Caco-2 (cell line): ENCODE results near the gene VEPH1. TPM values are rescaled to one million over a fixed set of nuclear protein-coding genes. Genes with fewer than 3 reads are reported as not detected.

Source experiments
- BruUV-seq: library from RNA; stranded (reverse); fragments of 400-500 nt; replicated peaks from 2 replicates; lab custom pipeline; 2021; lab: Mats Ljungman, UMichigan
- CTCF ChIA-PET: fragments of 300-600 bp; sonication (Branson Sonifier 250); formaldehyde crosslinking; loops from one replicate; lab custom pipeline; 2022; ENCODE audit warnings: antibody characterized with exemption; lab: Charles Lee
- POLR2A ChIA-PET: fragments of 300-600 bp; sonication (Branson Sonifier 250); formaldehyde crosslinking; loops from one replicate; lab custom pipeline; 2022; ENCODE audit warnings: antibody characterized with exemption; lab: Charles Lee
- DNase-seq, 2 experiments: peaks; one replicate each; pipeline versions ENCODE4 v3.0.0 to v3.0.0-alpha.2; 2020 to 2022
- H3K27me3 ChIP-seq: replicated peaks from 2 replicates; pipeline ENCODE4 v1.6.0; 2011; ENCODE audit warnings: low read length; ENCODE audit not compliant: control insufficient read depth, insufficient read depth
- H3K36me3 ChIP-seq: 2 replicates; pipeline ENCODE4 v1.5.1; 2011; ENCODE audit warnings: low read length; ENCODE audit not compliant: control insufficient read depth, insufficient read depth
- H3K4me1 ChIP-seq: fragments of 250-450 bp; sonication (Bioruptor Pico); 2 replicates; pipeline ENCODE4 v1.5.1; 2020; ENCODE audit warnings: mild to moderate bottlenecking
- H3K4me3 ChIP-seq: 2 replicates; pipeline ENCODE4 v1.5.1; 2011; ENCODE audit warnings: low read depth, mild to moderate bottlenecking, control low read depth, low read length
- H3K9me3 ChIP-seq: fragments of 250-450 bp; sonication (Bioruptor Pico); 2 replicates; pipeline ENCODE4 v1.5.1; 2020; ENCODE audit warnings: mild to moderate bottlenecking, moderate library complexity
- H3K27ac Mint-ChIP-seq: one replicate; pipeline ENCODE4 v1.8.0; 2022; ENCODE audit warnings: mixed read lengths; ENCODE audit not compliant: unreplicated experiment
- H3K27me3 Mint-ChIP-seq: one replicate; pipeline ENCODE4 v1.8.0; 2022; ENCODE audit warnings: mixed read lengths; ENCODE audit not compliant: insufficient read depth, unreplicated experiment
- H3K36me3 Mint-ChIP-seq: one replicate; pipeline ENCODE4 v1.8.0; 2022; ENCODE audit warnings: mild to moderate bottlenecking, mixed read lengths; ENCODE audit not compliant: insufficient read depth, unreplicated experiment
- H3K4me1 Mint-ChIP-seq: one replicate; pipeline ENCODE4 v1.8.0; 2022; ENCODE audit warnings: low read depth, mixed read lengths; ENCODE audit not compliant: unreplicated experiment
- H3K4me3 Mint-ChIP-seq: one replicate; pipeline ENCODE4 v1.8.0; 2022; ENCODE audit warnings: mild to moderate bottlenecking, moderate library complexity, mixed read lengths; ENCODE audit not compliant: unreplicated experiment
- H3K9me3 Mint-ChIP-seq: one replicate; pipeline ENCODE4 v1.8.0; 2022; ENCODE audit warnings: mixed read lengths; ENCODE audit not compliant: unreplicated experiment
- intact Hi-C: fragments of 100-400 bp; cut with micrococcal nuclease; formaldehyde crosslinking; loops from one replicate; pipeline ENCODE4 v1.10.0; 2022; ENCODE audit not compliant: unreplicated experiment
- total RNA-seq: library from RNA; stranded (reverse); gene quantifications from 2 replicates; pipeline ENCODE4 v1.2.3, GENCODE V29; 2022
- TF ChIP-seq, protein P1 (sequence below), 2 experiments: fragments of 200-600 bp in 1 of 2; IDR thresholded peaks; 1 replicate in 1 of 2; 2 replicates in 1 of 2; pipeline versions ENCODE4 v1.5.1 to v1.8.0; 2011 to 2022; ENCODE audit warnings: antibody characterized with exemption in 1 of 2, control low read depth in 1 of 2, inconsistent platforms in 1 of 2, low read depth in 1 of 2, low read length in 1 of 2, mild to moderate bottlenecking in 1 of 2, moderate library complexity in 1 of 2; ENCODE audit not compliant: insufficient read depth in 1 of 2, severe bottlenecking in 1 of 2, unreplicated experiment in 1 of 2

The VEPH1 gene
- total RNA-seq, 1 experiment from 2014 or later = 12.0 TPM

- intact Hi-C loops = no loop called here
- H3K4me1 ChIP-seq = no peaks in the 10 kb centered on the region
- Mint-ChIP-seq H3K36me3 (no peaks in the 10 kb centered on the region), H3K4me3 (no peak overlapping the region), H3K27me3 (peaks cover 5% of the 10 kb centered on the region), H3K27ac (no peak overlapping the region), H3K4me1 (no peaks in the 10 kb centered on the region), H3K9me3 (no peaks in the 10 kb centered on the region)
- no TSS peak for BruUV-seq
- no peaks in the 10 kb centered on the region for H3K27me3 ChIP-seq
- POLR2A ChIA-PET = no interaction called here
- H3K36me3 ChIP-seq = no peaks in the 10 kb centered on the region
- CTCF ChIA-PET = no interaction called here
- DNase-seq = no peak
- H3K9me3 ChIP-seq = no peaks in the 10 kb centered on the region
- no peak overlapping the region for H3K4me3 ChIP-seq
- TF ChIP-seq, protein P1, sequence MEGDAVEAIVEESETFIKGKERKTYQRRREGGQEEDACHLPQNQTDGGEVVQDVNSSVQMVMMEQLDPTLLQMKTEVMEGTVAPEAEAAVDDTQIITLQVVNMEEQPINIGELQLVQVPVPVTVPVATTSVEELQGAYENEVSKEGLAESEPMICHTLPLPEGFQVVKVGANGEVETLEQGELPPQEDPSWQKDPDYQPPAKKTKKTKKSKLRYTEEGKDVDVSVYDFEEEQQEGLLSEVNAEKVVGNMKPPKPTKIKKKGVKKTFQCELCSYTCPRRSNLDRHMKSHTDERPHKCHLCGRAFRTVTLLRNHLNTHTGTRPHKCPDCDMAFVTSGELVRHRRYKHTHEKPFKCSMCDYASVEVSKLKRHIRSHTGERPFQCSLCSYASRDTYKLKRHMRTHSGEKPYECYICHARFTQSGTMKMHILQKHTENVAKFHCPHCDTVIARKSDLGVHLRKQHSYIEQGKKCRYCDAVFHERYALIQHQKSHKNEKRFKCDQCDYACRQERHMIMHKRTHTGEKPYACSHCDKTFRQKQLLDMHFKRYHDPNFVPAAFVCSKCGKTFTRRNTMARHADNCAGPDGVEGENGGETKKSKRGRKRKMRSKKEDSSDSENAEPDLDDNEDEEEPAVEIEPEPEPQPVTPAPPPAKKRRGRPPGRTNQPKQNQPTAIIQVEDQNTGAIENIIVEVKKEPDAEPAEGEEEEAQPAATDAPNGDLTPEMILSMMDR (IDR thresholded peaks at IDR 0.05; ENCODE audit: insufficient read depth in 1 of 2, low read depth in 1 of 2, low read length in 1 of 2, severe bottlenecking in 1 of 2, unreplicated experiment in 1 of 2) = no peak
These were observed 26.5 kb upstream of the VEPH1 start for GRCh38 chr3:157529751-157530150.

DNA sequence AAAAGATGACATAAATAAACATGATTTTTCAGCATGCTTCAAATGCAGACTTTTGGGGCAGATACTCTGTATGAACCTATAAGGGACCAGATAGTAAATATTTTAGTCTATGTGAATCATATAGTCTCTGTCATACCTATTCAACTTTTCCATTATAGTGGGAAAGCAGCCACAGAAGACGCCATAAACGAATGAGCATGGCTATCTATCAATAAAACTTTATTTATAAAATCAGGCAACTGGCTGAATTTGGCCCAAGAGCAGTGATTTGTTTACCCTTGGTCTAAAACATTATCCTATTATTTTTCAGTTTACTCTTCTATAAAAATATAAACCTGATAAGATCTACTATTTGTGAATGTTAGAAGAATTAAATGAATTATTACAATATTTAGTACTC is 25.9 kb upstream of the VEPH1 start:
- no TSS peak for BruUV-seq
- Histone ChIP-seq H3K9me3 (no peaks in the 10 kb centered on the region), H3K36me3 (no peaks in the 10 kb centered on the region), H3K4me3 (no peak overlapping the region), H3K27me3 (no peaks in the 10 kb centered on the region), H3K4me1 (no peaks in the 10 kb centered on the region)
- intact Hi-C loops = no loop called here
- H3K9me3 Mint-ChIP-seq = no peaks in the 10 kb centered on the region
- TF ChIP-seq, protein P1 (IDR thresholded peaks at IDR 0.05; ENCODE audit: insufficient read depth in 1 of 2, low read depth in 1 of 2, low read length in 1 of 2, severe bottlenecking in 1 of 2, unreplicated experiment in 1 of 2) = no peak
- H3K27ac Mint-ChIP-seq = no peak overlapping the region
- ChIA-PET CTCF (interaction anchor here (0.6 kb wide), 1 partner anchor 402 kb away, joined by 3 read pairs; no protein-coding TSS in a partner anchor), POLR2A (no interaction called here)
- H3K27me3 Mint-ChIP-seq = peaks cover 5% of the 10 kb centered on the region
- no peaks in the 10 kb centered on the region for H3K36me3 Mint-ChIP-seq
- H3K4me1 Mint-ChIP-seq = no peaks in the 10 kb centered on the region
- DNase-seq = no peak
- no peak overlapping the region for H3K4me3 Mint-ChIP-seq

- H3K27me3 ChIP-seq = no peaks in the 10 kb centered on the region
- no peak overlapping the region for H3K4me3 Mint-ChIP-seq
- no peak overlapping the region for H3K27ac Mint-ChIP-seq
- peaks cover 5% of the 10 kb centered on the region for H3K27me3 Mint-ChIP-seq
- ChIA-PET POLR2A (no interaction called here), CTCF (no interaction called here)
- no peaks in the 10 kb centered on the region for H3K9me3 ChIP-seq
- no peaks in the 10 kb centered on the region for H3K9me3 Mint-ChIP-seq
- H3K4me3 ChIP-seq = no peak overlapping the region
- no peaks in the 10 kb centered on the region for H3K36me3 ChIP-seq
- no peaks in the 10 kb centered on the region for H3K4me1 ChIP-seq
- intact Hi-C loops = no loop called here
- H3K4me1 Mint-ChIP-seq = no peaks in the 10 kb centered on the region
- no peaks in the 10 kb centered on the region for H3K36me3 Mint-ChIP-seq
- BruUV-seq = no TSS peak
- no peak for DNase-seq
- TF ChIP-seq, protein P1 (IDR thresholded peaks at IDR 0.05; ENCODE audit: insufficient read depth in 1 of 2, low read depth in 1 of 2, low read length in 1 of 2, severe bottlenecking in 1 of 2, unreplicated experiment in 1 of 2) = no peak
These were observed 24.1 kb upstream of the VEPH1 start for GRCh38 chr3:157527131-157527881.
